Measurements from ENCODE around the gene PDE4D. TPM values are rescaled to one million over a fixed set of nuclear protein-coding genes. Genes with fewer than 3 reads are reported as not detected.
"Not testable (repeated sequence)": the region's sequence is repeated elsewhere in the genome, so short reads cannot be mapped to it uniquely, and the experiment has no call there.

The PDE4D gene
- total RNA-seq, 1 donor from 2014 or later = 7.3 TPM

DNA sequence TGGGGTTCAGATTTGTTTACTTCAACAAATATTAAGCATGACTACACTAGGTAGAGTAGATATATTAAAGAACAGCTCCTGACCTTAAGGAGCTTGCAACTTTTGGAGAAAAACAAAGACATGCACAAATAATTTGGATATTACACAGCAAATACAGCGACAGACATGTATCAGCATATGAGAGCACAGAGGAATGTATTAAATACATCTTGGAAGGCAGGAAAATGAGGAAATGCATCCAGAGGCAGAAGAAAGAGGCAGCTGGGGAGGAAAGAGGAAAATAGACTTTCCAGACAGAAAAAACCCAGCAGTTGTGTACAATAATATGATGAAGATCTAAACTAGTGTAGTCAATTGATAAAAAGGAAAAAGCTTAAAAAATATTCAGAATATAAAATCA is 392.2 kb downstream of the PDE4D start:
- ATAC-seq = no peak

DNA sequence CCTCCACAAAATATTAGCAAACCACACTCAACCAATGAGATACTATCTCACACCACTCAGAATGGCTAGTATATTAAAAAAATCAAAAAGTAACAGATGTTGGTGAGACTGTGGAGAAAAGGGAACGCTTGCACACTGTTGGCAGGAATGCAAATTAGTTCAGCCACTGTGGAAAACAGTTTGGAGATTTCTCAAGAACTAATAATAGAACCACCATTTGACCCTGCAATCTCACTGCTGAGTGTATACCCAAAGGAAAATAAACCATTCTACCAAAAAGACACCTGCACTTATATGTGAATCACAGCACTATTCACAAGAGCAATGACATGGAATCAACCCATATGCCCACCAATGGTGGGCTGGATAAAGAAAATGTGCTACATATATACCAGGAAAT is 393.5 kb downstream of the PDE4D start:
- ATAC-seq = no peak

DNA sequence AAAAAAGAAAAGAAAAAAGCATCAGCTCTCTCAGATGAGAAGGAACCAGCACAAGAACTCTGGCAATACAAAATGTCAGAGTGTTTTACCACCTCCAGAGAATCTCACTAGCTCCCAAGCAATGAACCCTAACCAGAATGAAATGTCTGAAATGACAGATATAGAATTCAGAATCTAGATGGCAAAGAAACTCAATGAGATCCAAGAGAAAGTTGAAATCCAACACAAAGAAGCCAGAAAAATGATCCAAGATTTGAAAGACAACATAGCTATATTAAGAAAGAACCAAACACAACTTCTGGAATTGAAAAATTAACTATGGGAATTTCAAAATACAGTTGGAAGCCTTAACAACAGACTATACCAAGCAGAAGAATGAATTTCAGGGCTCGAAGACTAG is 396.3 kb downstream of the PDE4D start:
- no peak for ATAC-seq

DNA sequence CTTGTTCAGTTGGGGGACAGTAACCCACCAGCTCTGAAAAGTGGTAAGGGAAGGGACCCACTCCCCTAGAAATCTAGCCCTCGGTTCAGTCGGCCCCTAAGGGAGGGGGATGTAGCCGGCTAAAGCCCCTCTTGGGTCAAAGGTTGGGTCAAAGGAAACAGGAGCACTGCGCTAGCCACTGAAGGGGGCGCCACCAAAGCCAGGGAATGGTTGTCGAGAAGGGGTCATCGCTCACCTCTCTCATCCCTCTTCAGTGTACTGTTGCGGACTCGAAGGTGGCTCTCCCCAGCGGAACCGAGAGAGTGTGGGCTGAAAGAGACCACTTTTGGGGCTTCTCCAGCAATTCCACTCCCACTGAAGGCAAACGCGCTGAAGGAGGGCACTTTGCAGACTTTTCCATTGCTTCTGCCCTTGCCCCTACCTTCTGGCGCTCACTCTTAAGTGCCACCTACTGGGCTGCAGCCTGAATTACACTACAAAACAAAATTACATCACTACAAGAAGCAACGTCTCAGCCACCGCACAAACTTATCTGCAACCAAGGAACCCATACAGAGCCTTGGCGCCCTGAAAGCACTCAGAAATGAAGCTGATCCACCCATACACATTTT is 396.9 kb downstream of the PDE4D start:
- ATAC-seq = peak; percentile 23

DNA sequence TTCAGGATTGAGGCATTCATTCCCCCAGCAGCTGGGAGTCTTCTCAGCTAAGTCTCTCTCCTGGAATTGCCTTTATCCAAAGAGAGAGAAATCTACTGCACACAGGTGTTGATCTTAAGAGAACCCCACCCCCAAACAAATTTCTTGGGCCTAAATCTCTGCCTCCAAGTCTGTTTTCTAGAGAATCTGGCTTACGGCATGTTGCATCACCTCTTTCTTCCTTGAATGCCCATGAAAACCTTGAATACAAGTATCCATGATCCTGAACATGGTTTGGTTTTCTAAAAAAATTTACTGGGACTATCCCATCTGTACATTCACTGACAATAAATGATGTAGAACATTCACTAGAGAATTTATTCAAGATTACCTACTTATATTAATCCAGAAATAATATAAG is 401.6 kb downstream of the PDE4D start:
- ATAC-seq = no peak

DNA sequence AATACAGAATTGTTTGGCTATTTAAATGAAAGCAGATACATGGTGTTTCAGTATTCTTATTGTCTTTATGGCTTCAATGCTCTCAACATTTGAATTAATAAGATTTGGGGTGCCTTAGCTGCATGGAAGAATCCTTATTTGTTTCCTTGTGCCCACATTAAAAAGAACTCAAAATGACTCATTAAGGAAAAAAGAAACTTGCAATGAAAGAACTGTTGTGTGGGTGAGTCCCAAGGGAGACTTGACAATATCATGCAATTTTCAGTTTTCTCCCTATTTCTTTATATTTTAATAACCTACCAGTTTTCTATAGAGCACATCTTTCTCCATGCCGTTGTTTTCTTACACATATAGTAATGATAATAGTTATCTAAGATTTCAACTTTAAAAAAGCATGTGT is 404.0 kb downstream of the PDE4D start:
- no peak for ATAC-seq

DNA sequence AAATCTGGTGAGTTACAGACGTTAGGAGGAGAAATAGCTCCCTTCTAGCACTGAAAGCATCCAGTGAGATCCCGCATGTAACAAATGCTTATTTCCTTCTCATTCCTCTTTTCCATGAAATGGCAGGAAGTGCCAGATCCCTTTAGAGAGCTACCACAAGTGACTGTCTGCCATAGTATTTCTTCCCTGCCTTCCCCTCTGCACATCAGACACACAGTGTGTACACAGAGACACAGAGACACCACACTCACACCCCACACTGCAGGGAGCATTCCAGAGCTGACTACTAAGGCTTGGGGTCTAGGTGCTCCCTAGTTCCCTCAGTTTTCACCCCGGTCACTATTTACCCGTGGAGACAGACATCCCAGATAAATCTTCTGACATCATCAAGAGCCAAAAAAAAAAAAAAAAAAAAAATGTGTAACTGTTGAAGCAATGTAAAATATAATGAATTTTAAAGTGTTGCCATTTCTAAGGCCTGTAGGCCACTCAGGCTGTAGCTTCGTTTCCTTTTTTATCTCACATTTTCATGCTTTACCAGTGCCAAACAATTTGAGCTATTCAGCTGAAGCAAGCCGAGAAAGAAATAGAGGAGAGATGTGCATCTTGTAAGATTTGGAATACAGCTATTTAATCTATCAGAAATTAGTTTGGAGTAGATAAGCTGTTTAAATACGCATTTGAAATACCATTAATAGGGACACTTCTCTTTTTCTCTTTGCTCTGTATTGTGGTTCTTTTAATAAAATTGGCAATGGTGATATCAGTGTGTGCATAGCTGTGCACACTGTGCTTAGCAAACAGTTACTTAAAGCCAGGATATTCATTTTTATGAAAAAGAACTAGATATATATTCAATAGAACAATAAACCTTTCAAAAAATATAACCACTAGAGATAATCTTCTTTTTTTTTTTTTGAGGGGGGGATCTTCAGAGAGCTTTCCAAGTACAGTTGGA is 405.5 kb downstream of the PDE4D start:
- no peak for ATAC-seq

DNA sequence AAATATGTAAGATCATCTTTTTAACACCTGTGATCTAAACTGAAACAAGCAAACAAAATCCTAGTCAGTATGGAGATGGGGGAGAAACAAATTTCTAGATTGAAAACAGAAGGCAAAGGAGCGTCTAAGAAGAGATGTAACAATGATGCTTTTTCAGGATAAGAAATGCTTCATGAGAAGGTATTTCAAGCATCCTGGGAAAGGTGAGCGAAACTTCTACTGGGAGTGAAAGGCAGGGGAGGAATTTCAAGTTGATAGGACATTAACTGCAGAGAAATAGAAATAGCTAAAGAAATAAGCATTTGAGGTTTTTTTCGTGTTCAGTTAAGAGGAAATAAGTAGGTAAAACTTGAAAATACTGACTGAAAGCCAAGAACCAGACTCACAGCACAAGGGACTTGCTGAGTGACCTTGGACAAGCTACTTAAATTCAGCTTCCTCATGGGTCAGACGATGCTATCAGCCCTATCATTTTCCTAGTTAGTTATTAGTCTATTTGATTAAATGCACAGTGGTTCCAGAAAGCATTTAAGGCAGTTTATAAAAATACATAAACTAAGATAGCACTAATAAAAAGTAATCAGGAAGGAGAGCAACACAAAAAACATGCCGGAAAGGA is 406.3 kb downstream of the PDE4D start:
- ATAC-seq = no peak

DNA sequence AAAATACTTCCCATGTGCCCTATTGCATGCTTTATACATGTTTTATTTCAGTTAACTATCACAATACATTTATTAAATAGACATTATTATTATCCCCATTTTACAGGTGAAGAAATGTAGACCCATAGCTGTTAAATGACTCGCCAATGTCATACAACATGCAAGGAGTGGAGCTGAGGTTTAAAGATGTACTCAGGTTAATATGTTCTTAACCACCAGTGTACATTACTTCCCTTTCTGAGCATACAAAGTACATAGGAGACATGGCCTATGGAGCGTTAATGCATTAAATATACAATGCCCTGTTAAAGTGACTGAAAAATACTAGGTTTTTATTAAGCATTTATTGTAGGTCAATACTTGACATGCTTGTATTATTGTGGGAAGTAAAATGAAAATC is 407.0 kb downstream of the PDE4D start:
- ATAC-seq = no peak

DNA sequence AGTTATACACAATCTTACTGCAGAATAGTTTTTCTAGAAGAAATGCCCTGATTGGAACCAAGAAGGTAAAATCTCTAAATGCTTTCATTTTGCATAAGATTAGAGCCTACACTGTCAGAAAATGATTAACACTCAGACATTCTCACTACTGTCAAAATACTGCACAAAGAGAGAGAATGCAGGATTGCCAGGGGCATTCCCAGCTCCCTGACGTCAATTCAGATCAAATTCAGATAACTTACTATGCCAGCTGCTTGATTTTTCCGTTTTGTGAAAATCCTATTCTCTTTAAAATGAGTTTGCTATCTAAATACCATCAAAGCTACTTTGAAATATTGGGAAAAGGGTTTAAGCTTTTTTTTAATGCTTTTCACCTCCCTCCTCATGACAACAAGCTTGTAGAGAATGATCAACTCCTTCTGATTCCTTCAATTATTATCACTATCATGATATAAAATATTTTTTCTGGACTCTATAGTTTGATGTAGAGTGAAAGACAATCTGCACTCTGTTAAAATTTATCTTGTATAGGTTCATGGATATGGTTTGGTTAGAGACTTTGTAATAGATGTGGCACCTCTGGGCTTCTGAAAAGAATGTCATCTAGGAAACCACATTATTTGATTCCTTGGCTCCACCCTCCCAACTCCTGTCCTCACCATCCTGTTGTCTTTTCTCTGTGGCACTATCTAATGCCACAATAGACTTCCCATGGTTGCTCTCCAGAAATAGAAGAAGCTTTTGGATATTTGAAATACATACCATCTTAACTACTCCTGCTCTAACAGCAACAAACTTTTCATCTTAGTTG is 407.7 kb downstream of the PDE4D start:
- ATAC-seq = no peak

DNA sequence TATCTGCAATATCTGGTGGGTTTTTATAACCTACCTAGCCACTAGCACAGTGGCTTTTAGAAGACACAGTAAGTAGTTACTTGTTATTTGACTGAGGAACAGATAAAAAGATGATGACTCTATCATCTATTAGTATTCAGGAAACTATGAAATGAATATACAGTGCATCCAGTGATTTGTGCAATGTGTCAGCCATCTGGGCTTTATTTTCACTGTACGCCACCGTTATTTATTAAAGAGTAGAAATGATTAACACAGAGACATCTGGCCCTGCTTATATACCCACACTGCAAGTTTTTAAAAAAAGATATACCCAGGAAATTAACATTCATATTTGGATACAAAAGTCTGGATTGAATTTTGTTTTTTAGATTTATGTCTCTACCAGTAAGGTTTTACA is 408.4 kb downstream of the PDE4D start:
- ATAC-seq = no peak

DNA sequence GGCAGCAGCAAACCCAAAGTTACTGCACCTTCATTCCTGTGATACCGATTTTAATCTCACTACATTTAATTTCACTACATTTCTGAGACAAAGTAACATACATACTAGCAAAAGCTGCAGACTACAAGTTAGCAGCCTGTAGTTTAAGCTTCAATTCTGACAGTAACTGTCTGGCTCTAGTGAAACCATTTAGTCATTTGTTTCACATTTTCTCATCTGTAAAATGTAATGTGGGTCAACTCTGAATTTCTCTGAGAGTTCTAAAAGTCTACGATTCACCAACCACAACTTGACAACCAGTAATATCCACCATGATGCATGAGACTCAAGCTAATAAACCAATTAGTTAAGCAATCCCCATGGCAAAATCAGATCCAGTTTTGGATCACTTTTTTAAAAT is 408.9 kb downstream of the PDE4D start:
- no peak for ATAC-seq

DNA sequence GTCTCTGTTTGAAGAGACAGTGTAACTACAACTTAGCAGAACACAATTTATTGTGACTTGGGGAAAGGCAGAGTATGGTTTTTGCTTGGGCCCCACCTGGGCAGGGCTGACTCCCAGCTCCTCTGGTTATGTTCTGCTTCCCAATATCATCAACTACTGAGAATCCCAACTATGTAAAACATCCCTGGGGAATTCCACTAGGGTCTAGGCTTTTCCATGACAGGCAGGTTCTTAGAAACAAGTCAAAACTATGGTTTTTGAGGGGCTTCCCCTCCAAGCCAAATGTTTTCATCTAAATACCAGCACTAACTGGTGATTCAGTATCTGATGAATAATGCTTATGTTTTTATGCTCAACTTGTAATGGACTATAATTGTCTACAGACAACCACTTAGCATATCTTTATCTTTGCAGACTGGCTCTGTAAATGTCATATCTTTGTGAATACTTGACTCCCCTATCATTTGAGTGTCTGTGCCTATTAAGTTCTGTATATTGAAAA is 409.5 kb downstream of the PDE4D start:
- no peak for ATAC-seq

DNA sequence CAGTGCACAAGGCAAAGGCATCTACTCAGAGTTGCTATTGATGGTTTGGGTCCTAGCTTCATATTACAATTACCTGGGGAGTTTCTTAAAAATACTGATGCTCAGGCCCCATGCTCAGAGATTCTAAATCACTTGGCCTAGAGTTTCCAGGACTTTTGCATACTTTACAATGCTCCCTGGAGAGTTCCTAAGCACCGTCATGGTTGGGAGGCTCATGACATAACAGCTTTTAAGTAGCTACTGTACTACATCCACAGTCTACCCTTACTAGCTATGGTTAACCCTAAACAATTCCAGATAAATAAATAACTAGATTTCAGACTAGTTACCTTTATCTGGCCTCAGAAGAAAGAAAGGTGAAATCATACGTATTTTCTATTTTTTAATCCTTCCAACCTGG is 414.4 kb downstream of the PDE4D start:
- ATAC-seq = no peak

DNA sequence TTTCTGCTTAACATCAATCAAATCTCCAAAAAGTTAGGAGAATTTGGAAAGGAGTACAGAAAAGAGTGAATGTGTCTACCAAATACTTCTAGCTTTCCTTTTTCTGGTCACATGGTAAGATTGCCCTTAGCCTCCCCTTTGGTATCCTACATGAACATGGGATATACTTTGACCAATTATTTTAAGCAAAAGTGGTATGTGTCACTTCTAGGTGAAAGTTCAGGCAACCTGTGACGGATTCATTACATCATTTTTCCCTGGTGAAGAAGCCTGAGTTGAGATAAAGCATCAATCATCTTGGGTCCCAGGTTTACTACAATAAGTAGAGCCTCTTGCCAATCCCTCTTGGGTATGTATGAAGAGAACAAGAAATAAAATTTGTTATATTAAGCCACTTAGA is 419.2 kb downstream of the PDE4D start:
- ATAC-seq = no peak

DNA sequence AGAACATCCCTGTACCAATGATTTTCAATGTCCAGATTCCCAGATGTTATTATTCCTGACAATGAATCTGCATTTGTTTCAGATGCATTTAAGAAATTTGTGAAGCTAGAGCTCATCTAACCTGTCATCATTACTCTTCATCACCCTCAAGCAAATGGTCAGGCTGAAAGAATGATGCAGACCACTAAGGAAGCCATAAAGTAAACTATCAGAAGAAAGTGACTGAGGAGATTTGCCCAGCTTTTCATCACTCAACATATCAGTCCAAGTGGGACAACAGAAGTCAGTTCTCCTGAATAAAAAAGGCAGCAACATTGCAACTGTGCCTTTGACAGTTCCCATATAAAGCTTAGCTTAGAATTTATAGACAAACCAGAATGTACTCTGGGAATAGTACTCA is 419.9 kb downstream of the PDE4D start:
- no peak for ATAC-seq

DNA sequence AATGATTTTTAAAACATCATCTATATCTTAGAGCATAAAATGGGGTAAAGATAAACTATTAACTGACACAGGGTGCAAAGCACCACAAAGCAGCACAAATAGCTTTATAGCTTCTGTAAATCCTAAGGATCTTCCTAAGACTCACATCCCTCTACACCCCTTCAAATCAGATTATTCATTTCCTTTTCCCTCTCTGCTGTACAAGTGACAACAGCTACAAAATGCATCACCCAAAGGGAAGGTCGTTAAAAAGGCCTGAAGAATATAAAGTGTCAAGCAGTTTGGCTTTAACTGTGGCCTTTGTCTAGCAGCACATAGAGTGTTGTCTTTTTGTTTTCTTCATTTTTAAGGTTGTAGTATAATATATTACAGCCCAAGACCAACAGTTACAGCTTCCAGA is 422.1 kb downstream of the PDE4D start:
- no peak for ATAC-seq

DNA sequence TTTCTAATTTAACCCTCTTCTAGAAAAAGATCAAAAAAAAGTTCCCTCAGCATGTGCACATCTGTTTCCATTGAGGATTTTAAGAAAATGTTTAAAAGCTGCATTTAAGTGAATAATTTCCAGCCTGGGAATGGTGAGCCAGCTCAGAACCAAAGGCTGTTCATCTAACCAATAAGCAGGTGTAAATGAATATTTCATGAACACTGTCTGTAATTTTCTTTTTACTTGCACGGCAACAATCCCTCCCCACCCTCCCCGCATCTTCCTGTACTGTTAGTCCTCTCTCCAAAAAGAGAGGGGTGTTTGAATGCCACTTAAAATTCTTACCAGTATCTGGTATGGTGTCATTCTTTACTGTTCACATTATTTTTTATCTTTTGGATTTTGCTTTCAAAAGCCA is 425.6 kb downstream of the PDE4D start:
- ATAC-seq = no peak

DNA sequence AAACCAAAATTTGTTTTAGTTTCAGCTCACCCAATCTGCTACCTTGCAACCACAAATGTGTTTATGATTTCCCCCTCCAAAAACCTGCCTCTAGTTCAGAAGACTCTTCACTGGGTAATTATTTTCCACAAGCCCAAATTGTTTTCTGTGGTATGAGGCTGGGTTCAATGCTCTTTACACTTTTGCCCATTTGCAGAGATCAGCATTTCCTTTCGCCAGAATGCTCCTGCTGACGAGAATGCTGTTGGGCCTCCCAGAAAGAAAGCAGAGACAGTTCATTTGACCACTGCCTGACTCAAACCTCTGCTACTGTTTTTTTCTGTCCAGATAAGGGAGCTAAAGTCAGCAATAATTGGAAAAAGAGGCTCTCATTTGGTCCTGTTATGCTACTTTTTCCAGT is 427.3 kb downstream of the PDE4D start:
- no peak for ATAC-seq

DNA sequence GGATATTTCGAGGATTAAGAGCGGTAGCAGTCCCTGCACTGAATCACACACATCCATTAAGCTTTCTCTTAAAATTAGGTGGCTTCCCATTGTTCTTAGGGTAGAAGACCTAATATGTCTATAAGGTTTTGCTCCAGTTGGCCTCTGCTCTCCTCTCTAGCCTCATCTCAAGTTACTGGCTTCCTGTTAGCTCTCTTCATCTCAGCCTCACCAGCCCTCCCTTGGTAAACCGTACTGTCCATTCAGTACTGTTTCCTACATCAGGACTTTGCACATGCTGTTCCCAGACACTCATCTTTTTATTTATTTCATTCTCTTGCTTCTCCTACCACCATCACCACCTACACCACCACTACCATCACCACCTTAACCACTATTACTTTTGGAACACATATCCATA is 428.6 kb downstream of the PDE4D start:
- no peak for ATAC-seq

DNA sequence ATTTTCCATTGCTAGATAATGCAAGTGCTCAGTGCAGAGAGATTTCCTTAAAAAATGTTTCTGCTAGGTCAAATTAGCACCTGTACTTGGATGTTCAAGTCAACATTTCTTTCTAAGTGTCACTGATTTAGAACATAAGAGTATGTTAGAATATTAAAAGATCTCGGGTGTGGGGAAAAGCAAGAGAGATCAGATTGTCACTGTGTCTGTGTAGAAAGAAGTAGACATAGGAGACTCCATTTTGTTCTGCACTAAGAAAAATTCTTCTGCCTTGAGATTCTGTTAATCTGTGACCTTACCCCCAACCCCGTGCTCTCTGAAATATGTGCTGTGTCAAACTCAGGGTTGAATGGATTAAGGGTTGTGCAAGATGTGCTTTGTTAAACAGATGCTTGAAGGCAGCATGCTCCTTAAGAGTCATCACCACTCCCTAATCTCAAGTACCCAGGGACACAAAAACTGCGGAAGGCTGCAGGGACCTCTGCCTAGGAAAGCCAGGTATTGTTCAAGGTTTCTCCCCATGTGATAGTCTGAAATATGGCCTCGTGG is 429.8 kb downstream of the PDE4D start:
- ATAC-seq = not testable (repeated sequence)

DNA sequence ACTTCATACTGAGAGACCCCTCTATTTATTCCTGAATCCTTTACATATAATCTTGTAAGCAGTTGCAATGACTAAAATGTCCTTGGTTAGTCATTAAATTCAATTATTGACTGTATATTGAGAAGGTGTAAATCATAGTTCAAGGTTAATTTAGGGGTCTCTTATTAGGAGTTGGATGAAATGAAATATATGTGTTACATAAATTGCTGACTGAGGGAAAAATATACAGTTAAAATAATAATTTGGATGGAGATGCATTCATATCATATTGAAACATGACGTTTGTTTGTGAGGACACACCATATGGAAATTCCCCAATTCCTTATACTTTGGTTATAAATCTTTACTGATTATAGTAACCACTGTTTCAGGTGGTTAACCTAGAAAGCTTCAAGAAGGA is 430.6 kb downstream of the PDE4D start:
- no peak for ATAC-seq
